OCI-LY7 (cell line): ENCODE measurements around the gene PIGH.

Experiments used
- CTCF ChIP-seq: fragments of 200-600 bp; sonication (generic); conservative IDR thresholded peaks from 2 replicates; pipeline ENCODE4 v1.5.1; 2014; ENCODE audit warnings: mild to moderate bottlenecking, antibody characterized with exemption, low read length, moderate library complexity, mixed read lengths
- EZH2phosphoT487 ChIP-seq: fragments of 200-600 bp; sonication (generic); IDR thresholded peaks from 2 replicates; pipeline ENCODE4 v1.6.1; 2018; ENCODE audit warnings: low read depth, borderline replicate concordance, mild to moderate bottlenecking, mixed run types, antibody characterized with exemption, low read length, moderate library complexity, mixed read lengths

DNA sequence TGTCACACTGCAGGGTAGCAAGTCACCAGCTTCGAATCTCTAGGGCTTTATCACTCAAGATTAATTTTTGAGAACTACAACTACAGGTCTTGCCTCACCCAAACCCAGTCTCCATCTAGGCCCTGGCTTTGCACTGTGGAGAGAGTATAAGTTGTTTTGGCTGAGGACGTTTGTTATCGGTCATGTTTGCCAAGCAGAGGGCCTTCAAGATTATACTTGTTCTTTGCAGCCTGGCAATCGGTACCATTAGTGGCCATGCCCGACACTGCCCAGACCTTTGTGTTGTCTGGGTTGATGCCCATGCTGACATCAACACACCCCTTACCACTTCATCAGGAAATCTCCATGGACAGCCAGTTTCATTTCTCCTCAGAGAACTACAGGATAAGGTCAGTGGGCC lies 45.3 kb upstream of the PIGH start:
- no peak for TF ChIP-seq CTCF
- no peak for TF ChIP-seq EZH2phosphoT487
